ENCODE data around the gene MBD3. TPM values are rescaled to one million over a fixed set of nuclear protein-coding genes. Genes with fewer than 3 reads are reported as not detected.

Gene MBD3
- total RNA-seq, 1 experiment from 2014 or later, result 84.2 TPM

GRCh38 chr19:1608359-1609102 lies 15.9 kb upstream of the MBD3 start:
- in situ Hi-C loops (cut with HindIII; ENCODE audit: low pct_unique_long_range_greater_than_20kb, low sequenced_read_pairs), result no loop called here
- DNase-seq (ENCODE audit: low read depth, low spot score), result no peak

- in situ Hi-C loops (cut with HindIII; ENCODE audit: low pct_unique_long_range_greater_than_20kb, low sequenced_read_pairs), result no loop called here
- no peak for DNase-seq (ENCODE audit: low read depth, low spot score)
Measured at GRCh38 chr19:1606138-1606651, 13.5 kb upstream of the MBD3 start.

GRCh38 chr19:1605236-1606137 lies 12.8 kb upstream of the MBD3 start, which contains the start of gene UQCR11:
Gene UQCR11, minus strand, starts transcription at chr19:1605462. Its CDS starts 53 bp downstream, at chr19:1605409.
- in situ Hi-C loops (cut with HindIII; ENCODE audit: low pct_unique_long_range_greater_than_20kb, low sequenced_read_pairs), result no loop called here
- peak; percentile 91 for DNase-seq (ENCODE audit: low read depth, low spot score)

GRCh38 chr19:1602091-1602707 lies 9.5 kb upstream of the MBD3 start:
- no peak for DNase-seq (ENCODE audit: low read depth, low spot score)

GRCh38 chr19:1601613-1602064 lies 9.0 kb upstream of the MBD3 start:
- in situ Hi-C loops (cut with HindIII; ENCODE audit: low pct_unique_long_range_greater_than_20kb, low sequenced_read_pairs), result no loop called here

More at GRCh38 chr19:1602091-1602707, 9.5 kb upstream of the MBD3 start:
- in situ Hi-C loops (cut with HindIII; ENCODE audit: low pct_unique_long_range_greater_than_20kb, low sequenced_read_pairs), result no loop called here

GRCh38 chr19:1599460-1599846 lies 6.8 kb upstream of the MBD3 start:
- in situ Hi-C loops (cut with HindIII; ENCODE audit: low pct_unique_long_range_greater_than_20kb, low sequenced_read_pairs), result no loop called here
- no peak for DNase-seq (ENCODE audit: low read depth, low spot score)

More at GRCh38 chr19:1601613-1602064, 9.0 kb upstream of the MBD3 start:
- DNase-seq (ENCODE audit: low read depth, low spot score), result no peak

- in situ Hi-C loops (cut with HindIII; ENCODE audit: low pct_unique_long_range_greater_than_20kb, low sequenced_read_pairs), result no loop called here
- no peak for DNase-seq (ENCODE audit: low read depth, low spot score)
Measured at GRCh38 chr19:1598777-1599459, 6.3 kb upstream of the MBD3 start.

- no peak for DNase-seq (ENCODE audit: low read depth, low spot score)
- in situ Hi-C loops (cut with HindIII; ENCODE audit: low pct_unique_long_range_greater_than_20kb, low sequenced_read_pairs), result no loop called here
Measured at GRCh38 chr19:1593501-1593772, 772 bp upstream of the MBD3 start.

GRCh38 chr19:1592024-1592754 lies 476 bp downstream of the MBD3 start:
- in situ Hi-C loops (cut with HindIII; ENCODE audit: low pct_unique_long_range_greater_than_20kb, low sequenced_read_pairs), result no loop called here
- peak; percentile 85 for DNase-seq (ENCODE audit: low read depth, low spot score)

GRCh38 chr19:1591421-1592023 lies 1.1 kb downstream of the MBD3 start:
- DNase-seq (ENCODE audit: low read depth, low spot score), result no peak

GRCh38 chr19:1590641-1591397 lies 1.8 kb downstream of the MBD3 start:
- DNase-seq (ENCODE audit: low read depth, low spot score), result peak; percentile 26

More at GRCh38 chr19:1591421-1592023, 1.1 kb downstream of the MBD3 start:
- in situ Hi-C loops (cut with HindIII; ENCODE audit: low pct_unique_long_range_greater_than_20kb, low sequenced_read_pairs), result no loop called here

GRCh38 chr19:1587872-1588271 lies 4.8 kb downstream of the MBD3 start:
- in situ Hi-C loops (cut with HindIII; ENCODE audit: low pct_unique_long_range_greater_than_20kb, low sequenced_read_pairs), result no loop called here
- DNase-seq (ENCODE audit: low read depth, low spot score), result no peak

More at GRCh38 chr19:1590641-1591397, 1.8 kb downstream of the MBD3 start:
- in situ Hi-C loops (cut with HindIII; ENCODE audit: low pct_unique_long_range_greater_than_20kb, low sequenced_read_pairs), result no loop called here

GRCh38 chr19:1585243-1585580 lies 7.5 kb downstream of the MBD3 start:
- DNase-seq (ENCODE audit: low read depth, low spot score), result no peak
- in situ Hi-C loops (cut with HindIII; ENCODE audit: low pct_unique_long_range_greater_than_20kb, low sequenced_read_pairs), result no loop called here

GRCh38 chr19:1584500-1585242 lies 8.0 kb downstream of the MBD3 start:
- in situ Hi-C loops (cut with HindIII; ENCODE audit: low pct_unique_long_range_greater_than_20kb, low sequenced_read_pairs), result no loop called here
- DNase-seq (ENCODE audit: low read depth, low spot score), result no peak

- in situ Hi-C loops (cut with HindIII; ENCODE audit: low pct_unique_long_range_greater_than_20kb, low sequenced_read_pairs), result no loop called here
- DNase-seq (ENCODE audit: low read depth, low spot score), result no peak
Measured at GRCh38 chr19:1582201-1582600, 10.5 kb downstream of the MBD3 start.
